Astrocyte (in vitro differentiated cells and primary cell): ENCODE measurements around the gene ALK. TPM values are rescaled to one million over a fixed set of nuclear protein-coding genes. Genes with fewer than 3 reads are reported as not detected.

ENCODE experiments used
- DNase-seq: peaks from one replicate; pipeline ENCODE4 v3.0.0-alpha.2; 2010; ENCODE audit warnings: low read depth
- FAIRE-seq: peaks from 2 replicates; lab custom pipeline; 2011; peaks lifted over from hg19 to GRCh38; lab: Jason Lieb, UNC
- H2AFZ ChIP-seq: 2 replicates; pipeline ENCODE4 v1.6.0; 2012; ENCODE audit warnings: low read depth, low read length, inconsistent platforms
- H3K27ac ChIP-seq: 2 replicates; pipeline ENCODE4 v1.5.1; 2011; ENCODE audit warnings: low read depth, low read length, inconsistent platforms
- H3K27me3 ChIP-seq: 2 replicates; pipeline ENCODE4 v1.6.0; 2011; ENCODE audit warnings: low read length, inconsistent platforms; ENCODE audit not compliant: insufficient read depth
- H3K36me3 ChIP-seq: 2 replicates; pipeline ENCODE4 v1.5.1; 2011; ENCODE audit warnings: low read length, inconsistent platforms; ENCODE audit not compliant: insufficient read depth
- H3K4me1 ChIP-seq: 2 replicates; pipeline ENCODE4 v1.5.1; 2011; ENCODE audit warnings: low read length, inconsistent platforms; ENCODE audit not compliant: insufficient read depth
- H3K4me2 ChIP-seq: 2 replicates; pipeline ENCODE4 v1.6.0; 2012; ENCODE audit warnings: low read length, inconsistent platforms
- H3K4me3 ChIP-seq: 2 replicates; pipeline ENCODE4 v1.5.1; 2011; ENCODE audit warnings: low read depth, mild to moderate bottlenecking, low read length, inconsistent platforms; ENCODE audit not compliant: insufficient read depth
- H3K79me2 ChIP-seq: 2 replicates; pipeline ENCODE4 v1.6.0; 2012; ENCODE audit warnings: mild to moderate bottlenecking, low read length, inconsistent platforms; ENCODE audit not compliant: insufficient read depth
- H3K9ac ChIP-seq: 2 replicates; pipeline ENCODE4 v1.6.0; 2012; ENCODE audit warnings: mild to moderate bottlenecking, low read length, inconsistent platforms
- H3K9me3 ChIP-seq: 2 replicates; pipeline ENCODE4 v1.5.1; 2012; ENCODE audit warnings: low read depth, mild to moderate bottlenecking, low read length, inconsistent platforms; ENCODE audit not compliant: insufficient read depth
- H4K20me1 ChIP-seq: 2 replicates; pipeline ENCODE4 v1.6.0; 2012; ENCODE audit warnings: low read length, inconsistent platforms; ENCODE audit not compliant: insufficient read depth
- H3K27ac Mint-ChIP-seq: one replicate; pipeline ENCODE4 v1.8.0; 2021; ENCODE audit warnings: mild to moderate bottlenecking, mixed read lengths; ENCODE audit not compliant: unreplicated experiment
- H3K27me3 Mint-ChIP-seq: one replicate; pipeline ENCODE4 v1.8.0; 2021; ENCODE audit warnings: low read depth, mixed read lengths; ENCODE audit not compliant: unreplicated experiment
- H3K36me3 Mint-ChIP-seq: one replicate; pipeline ENCODE4 v1.8.0; 2021; ENCODE audit warnings: low read depth, mixed read lengths; ENCODE audit not compliant: unreplicated experiment
- H3K4me1 Mint-ChIP-seq: one replicate; pipeline ENCODE4 v1.8.0; 2021; ENCODE audit warnings: low read depth, mixed read lengths; ENCODE audit not compliant: unreplicated experiment
- H3K4me3 Mint-ChIP-seq: one replicate; pipeline ENCODE4 v1.8.0; 2021; ENCODE audit warnings: mild to moderate bottlenecking, moderate library complexity, mixed read lengths; ENCODE audit not compliant: unreplicated experiment
- H3K9me3 Mint-ChIP-seq: one replicate; pipeline ENCODE4 v1.8.0; 2021; ENCODE audit warnings: mild to moderate bottlenecking, mixed read lengths; ENCODE audit not compliant: unreplicated experiment
- EZH2 ChIP-seq: IDR thresholded peaks from 2 replicates; pipeline ENCODE4 v1.6.1; 2012; ENCODE audit warnings: mild to moderate bottlenecking, low read length, inconsistent platforms; ENCODE audit not compliant: insufficient read depth
- total RNA-seq: library from RNA; stranded (reverse); gene quantifications from 2 replicates; pipeline ENCODE4 v1.2.1, GENCODE V29; 2021
- TF ChIP-seq, protein P1 (sequence below): IDR thresholded peaks from 2 replicates; pipeline ENCODE4 v1.5.1; 2011; ENCODE audit warnings: low read depth, mild to moderate bottlenecking, inconsistent platforms, low read length, moderate library complexity; ENCODE audit not compliant: insufficient read depth

ALK gene
- total RNA-seq, 1 donor from 2014 or later, result 0.16 TPM

DNA sequence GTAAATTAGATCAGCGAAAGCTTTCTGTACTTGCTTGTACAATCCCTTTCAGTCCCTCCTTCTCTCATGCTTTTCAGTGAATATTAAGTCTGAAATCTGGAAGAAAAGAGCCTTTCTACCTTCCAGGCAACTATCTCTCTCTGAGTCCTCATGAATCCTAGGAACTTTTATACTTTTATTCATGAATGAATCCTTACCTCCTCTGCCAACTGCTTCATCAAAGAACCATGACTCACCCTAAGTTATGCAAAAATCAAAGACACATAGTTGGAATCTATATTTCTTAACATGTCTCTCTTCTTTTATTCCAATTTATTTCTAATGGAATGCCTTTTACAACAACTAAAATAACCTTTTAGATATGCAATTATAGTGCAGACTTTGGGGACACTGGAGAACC is 412.0 kb downstream of the ALK start:
- Histone ChIP-seq H3K4me1 (peaks cover 4% of the 10 kb centered on the region), H4K20me1 (no peaks in the 10 kb centered on the region), H3K79me2 (no peaks in the 10 kb centered on the region), H3K9ac (no peak overlapping the region), H2AFZ (no peak overlapping the region), H3K4me2 (peak overlapping the region; percentile 25), H3K27ac (no peak overlapping the region), H3K9me3 (no peaks in the 10 kb centered on the region), H3K27me3 (no peaks in the 10 kb centered on the region), H3K4me3 (no peak overlapping the region), H3K36me3 (no peaks in the 10 kb centered on the region)
- Mint-ChIP-seq H3K27ac (no peak overlapping the region), H3K27me3 (no peaks in the 10 kb centered on the region), H3K4me3 (no peak overlapping the region), H3K36me3 (no peaks in the 10 kb centered on the region), H3K4me1 (peaks cover 5% of the 10 kb centered on the region), H3K9me3 (peaks cover 5% of the 10 kb centered on the region)
- peak; percentile 56 for DNase-seq
- peak; percentile 29 for FAIRE-seq
- no peak for TF ChIP-seq EZH2
- TF ChIP-seq, protein P1, sequence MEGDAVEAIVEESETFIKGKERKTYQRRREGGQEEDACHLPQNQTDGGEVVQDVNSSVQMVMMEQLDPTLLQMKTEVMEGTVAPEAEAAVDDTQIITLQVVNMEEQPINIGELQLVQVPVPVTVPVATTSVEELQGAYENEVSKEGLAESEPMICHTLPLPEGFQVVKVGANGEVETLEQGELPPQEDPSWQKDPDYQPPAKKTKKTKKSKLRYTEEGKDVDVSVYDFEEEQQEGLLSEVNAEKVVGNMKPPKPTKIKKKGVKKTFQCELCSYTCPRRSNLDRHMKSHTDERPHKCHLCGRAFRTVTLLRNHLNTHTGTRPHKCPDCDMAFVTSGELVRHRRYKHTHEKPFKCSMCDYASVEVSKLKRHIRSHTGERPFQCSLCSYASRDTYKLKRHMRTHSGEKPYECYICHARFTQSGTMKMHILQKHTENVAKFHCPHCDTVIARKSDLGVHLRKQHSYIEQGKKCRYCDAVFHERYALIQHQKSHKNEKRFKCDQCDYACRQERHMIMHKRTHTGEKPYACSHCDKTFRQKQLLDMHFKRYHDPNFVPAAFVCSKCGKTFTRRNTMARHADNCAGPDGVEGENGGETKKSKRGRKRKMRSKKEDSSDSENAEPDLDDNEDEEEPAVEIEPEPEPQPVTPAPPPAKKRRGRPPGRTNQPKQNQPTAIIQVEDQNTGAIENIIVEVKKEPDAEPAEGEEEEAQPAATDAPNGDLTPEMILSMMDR, result no peak

- Histone ChIP-seq H3K9me3 (no peaks in the 10 kb centered on the region), H3K4me1 (peaks cover 3% of the 10 kb centered on the region), H3K27ac (no peak overlapping the region), H3K79me2 (no peaks in the 10 kb centered on the region), H3K4me2 (no peak overlapping the region), H3K27me3 (peaks cover 6% of the 10 kb centered on the region), H3K4me3 (no peak overlapping the region), H3K36me3 (no peaks in the 10 kb centered on the region), H2AFZ (no peak overlapping the region), H3K9ac (no peak overlapping the region), H4K20me1 (no peaks in the 10 kb centered on the region)
- Mint-ChIP-seq H3K4me3 (no peak overlapping the region), H3K27ac (no peak overlapping the region), H3K27me3 (peaks cover 6% of the 10 kb centered on the region), H3K36me3 (no peaks in the 10 kb centered on the region), H3K9me3 (peaks cover 5% of the 10 kb centered on the region), H3K4me1 (peaks cover 3% of the 10 kb centered on the region)
- DNase-seq, result no peak
- FAIRE-seq, result no peak
- TF ChIP-seq, protein P1, result no peak
- TF ChIP-seq EZH2, result no peak
Observed at GRCh38 chr2:29504746-29505145, 416.6 kb downstream of the ALK start.

- Histone ChIP-seq H3K4me1 (no peaks in the 10 kb centered on the region), H3K27me3 (peaks cover 6% of the 10 kb centered on the region), H3K27ac (no peak overlapping the region), H3K9ac (no peak overlapping the region), H3K9me3 (no peaks in the 10 kb centered on the region), H3K4me2 (no peak overlapping the region), H4K20me1 (no peaks in the 10 kb centered on the region), H3K36me3 (no peaks in the 10 kb centered on the region), H3K79me2 (no peaks in the 10 kb centered on the region), H3K4me3 (no peak overlapping the region), H2AFZ (no peak overlapping the region)
- Mint-ChIP-seq H3K9me3 (peaks cover 5% of the 10 kb centered on the region), H3K27me3 (peaks cover 6% of the 10 kb centered on the region), H3K36me3 (no peaks in the 10 kb centered on the region), H3K4me1 (no peaks in the 10 kb centered on the region), H3K4me3 (no peak overlapping the region), H3K27ac (no peak overlapping the region)
- TF ChIP-seq, protein P1, result no peak
- DNase-seq (peak; percentile 70), FAIRE-seq (no peak)
Observed at GRCh38 chr2:29502460-29502911, 418.9 kb downstream of the ALK start.
